Measurements from ENCODE around the gene C17orf67. TPM values are rescaled to one million over a fixed set of nuclear protein-coding genes. Genes with fewer than 3 reads are reported as not detected.
A peak's percentile ranks its signal among the peaks of the same experiment; 100 is the strongest.

Gene C17orf67
- total and polyA plus RNA-seq, 2 of the 13 experiments (the other 11 are each of a cell fraction or from before 2014, with no cell fraction given): 0.41 to 0.86 TPM

DNA sequence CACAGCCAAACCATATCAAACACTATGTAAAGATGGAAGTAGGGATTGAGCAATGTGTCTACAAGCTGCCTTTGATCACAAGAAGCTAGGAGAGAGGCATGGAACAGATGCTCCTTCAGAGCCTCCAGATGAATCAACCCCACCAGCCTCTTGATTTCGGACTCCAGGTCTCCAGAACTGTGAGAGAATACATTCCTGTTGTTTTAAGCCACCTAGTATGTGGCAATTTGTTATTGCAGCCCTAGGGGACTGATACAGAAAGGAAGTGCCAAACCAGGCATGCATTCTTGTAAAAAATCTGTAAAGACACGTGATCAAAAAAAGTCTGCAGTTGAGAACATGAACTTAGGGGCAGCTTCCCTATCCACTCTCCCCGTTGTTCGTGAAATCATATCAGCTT is 91.1 kb downstream of the C17orf67 start:
- Histone ChIP-seq H2AFZ (ENCODE audit: low read length) (no peak overlapping the region), H4K20me1 (ENCODE audit: insufficient read depth, low read length) (no peaks in the 10 kb centered on the region), H3K27ac (ENCODE audit: extremely low read length, insufficient read depth, low read length) (no peak overlapping the region), H3K27me3 (ENCODE audit: control insufficient read depth in 1 of 2, insufficient read depth in 2 of 2, low read length in 2 of 2) (peaks cover 0 to 21% of the 10 kb centered on the region in 2 experiments; a peak in 3 of 5 replicates), H3K4me3 (replicated peaks in 1 of 3; ENCODE audit: insufficient read depth in 1 of 3, low read depth in 2 of 3, low read length in 3 of 3) (no peak overlapping the region), H3K36me3 (replicated peaks in 1 of 2; ENCODE audit: control insufficient read depth in 1 of 2, insufficient read depth in 2 of 2, low read length in 2 of 2) (no peaks in the 10 kb centered on the region), H3K9me3 (ENCODE audit: low read length) (no peaks in the 10 kb centered on the region), H3K79me2 (ENCODE audit: insufficient read depth, low read length) (no peaks in the 10 kb centered on the region), H3K4me1 (ENCODE audit: insufficient read depth, low read length) (no peaks in the 10 kb centered on the region), H3K9ac (ENCODE audit: insufficient read depth, low read depth, low read length) (no peak overlapping the region), H3K4me2 (ENCODE audit: low read depth, low read length) (no peak overlapping the region)
- ATAC-seq: no peak
- ChIA-PET POLR2A (no interaction called here), CTCF (ENCODE audit: low intra/inter-chr PET ratio, low total read pairs) (no interaction called here)
- BruUV-seq (replicated peaks): no TSS peak
- no peak for TF ChIP-seq ZNF850 (CRISPR knock-in tag; conservative IDR thresholded peaks at IDR 0.05)
- no peak for TF ChIP-seq ZNF547 (CRISPR knock-in tag; IDR thresholded peaks at IDR 0.05)
- no peak for TF ChIP-seq TBX3 (IDR thresholded peaks at IDR 0.05; ENCODE audit: borderline replicate concordance)
- no peak for TF ChIP-seq ZNF782 (CRISPR knock-in tag; IDR thresholded peaks at IDR 0.05; ENCODE audit: borderline replicate concordance)
- TF ChIP-seq ZNF839 (CRISPR knock-in tag; IDR thresholded peaks at IDR 0.05; ENCODE audit: borderline replicate concordance): no peak
- TF ChIP-seq RAD51 (IDR thresholded peaks at IDR 0.05; ENCODE audit: borderline replicate concordance): peak; percentile 35; the same call in 1 of the 2 replicates
- TF ChIP-seq ZNF768 (CRISPR knock-in tag; IDR thresholded peaks at IDR 0.05): no peak
- TF ChIP-seq, protein P1, sequence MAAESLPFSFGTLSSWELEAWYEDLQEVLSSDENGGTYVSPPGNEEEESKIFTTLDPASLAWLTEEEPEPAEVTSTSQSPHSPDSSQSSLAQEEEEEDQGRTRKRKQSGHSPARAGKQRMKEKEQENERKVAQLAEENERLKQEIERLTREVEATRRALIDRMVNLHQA (CRISPR knock-in tag; IDR thresholded peaks at IDR 0.05): no peak
- no peak for TF ChIP-seq HNRNPUL1 (IDR thresholded peaks at IDR 0.05; ENCODE audit: low read depth, low read length)
- WGBS (ENCODE audit: low lambda C conversion rate): 0% methylated on average over 4 of the region's 4 CpGs
- in situ Hi-C loops (cut with HindIII; ENCODE audit: extremely low pct_ligation_motif_present, low pct_unique_long_range_greater_than_20kb): no loop called here
- intact Hi-C loops (cut with micrococcal nuclease; ENCODE audit: unreplicated experiment): no loop called here
- no peak for DNase-seq (ENCODE audit: low spot score)
- FAIRE-seq: no peak

Small RNAs within 50 kb of the gene (small RNA-seq; reads per million reads assigned to genes)
- 0 reads per million in 3 experiments for gene RNU6-1158P (ENCODE audit: insufficient read depth in 2 of 3, insufficient read length in 3 of 3, low read depth in 2 of 3, low replicate concordance in 1 of 3)

Other genes with a start within 250 kb of the C17orf67 start
- not detected in 2 replicates for gene NOG, start 240.2 kb downstream of the C17orf67 start, total RNA-seq (2016; rRNA removed; fragmentation: Illumina TruSeq; extraction: Trizol)
- gene NOG, start 240.2 kb downstream of the C17orf67 start, polyA plus RNA-seq (2011; rRNA removed): not detected in 2 replicates
- 3.2 and 5.3 TPM in 2 replicates for gene DGKE, start 231 bp upstream of the C17orf67 start, total RNA-seq (2016; rRNA removed; fragmentation: Illumina TruSeq; extraction: Trizol)
- gene DGKE, start 231 bp upstream of the C17orf67 start, polyA plus RNA-seq (2011; rRNA removed): 3.2 and 3.3 TPM in 2 replicates
- gene TRIM25, start 80.1 kb upstream of the C17orf67 start, total RNA-seq (2016; rRNA removed; fragmentation: Illumina TruSeq; extraction: Trizol): 38.3 and 42.2 TPM in 2 replicates
- gene TRIM25, start 80.1 kb upstream of the C17orf67 start, polyA plus RNA-seq (2011; rRNA removed): 30.8 and 37.6 TPM in 2 replicates
- gene COIL, start 127.1 kb upstream of the C17orf67 start, total RNA-seq (2016; rRNA removed; fragmentation: Illumina TruSeq; extraction: Trizol): 29.4 and 39.0 TPM in 2 replicates
- gene COIL, start 127.1 kb upstream of the C17orf67 start, polyA plus RNA-seq (2011; rRNA removed): 5.7 and 8.1 TPM in 2 replicates
- gene SCPEP1, start 144.2 kb upstream of the C17orf67 start, total RNA-seq (2016; rRNA removed; fragmentation: Illumina TruSeq; extraction: Trizol): 12.3 and 27.3 TPM in 2 replicates
- gene SCPEP1, start 144.2 kb upstream of the C17orf67 start, polyA plus RNA-seq (2011; rRNA removed): 20.9 and 24.3 TPM in 2 replicates